ENCODE results near the gene ZFPM1. TPM values are rescaled to one million over a fixed set of nuclear protein-coding genes. Genes with fewer than 3 reads are reported as not detected.

Gene ZFPM1
- total RNA-seq, 2 donors from 2014 or later, result 10.9 to 11.4 TPM

- WGBS, 2 donors, result 96 to 100% methylated on average over 9 to 23 of the region's 24 CpGs
- Histone ChIP-seq H3K9me3 (no peaks in the 10 kb centered on the region), H3K36me3 (replicated peaks in 1 of 2; ENCODE audit: insufficient read depth in 1 of 2, low read depth in 2 of 2) (no peaks in the 10 kb centered on the region), H3K4me3 (no peak overlapping the region), H3K4me1 (peaks cover 55% of the 10 kb centered on the region), H3K27ac (no peak overlapping the region), H3K27me3 (no peaks in the 10 kb centered on the region)
- TF ChIP-seq, protein P1, sequence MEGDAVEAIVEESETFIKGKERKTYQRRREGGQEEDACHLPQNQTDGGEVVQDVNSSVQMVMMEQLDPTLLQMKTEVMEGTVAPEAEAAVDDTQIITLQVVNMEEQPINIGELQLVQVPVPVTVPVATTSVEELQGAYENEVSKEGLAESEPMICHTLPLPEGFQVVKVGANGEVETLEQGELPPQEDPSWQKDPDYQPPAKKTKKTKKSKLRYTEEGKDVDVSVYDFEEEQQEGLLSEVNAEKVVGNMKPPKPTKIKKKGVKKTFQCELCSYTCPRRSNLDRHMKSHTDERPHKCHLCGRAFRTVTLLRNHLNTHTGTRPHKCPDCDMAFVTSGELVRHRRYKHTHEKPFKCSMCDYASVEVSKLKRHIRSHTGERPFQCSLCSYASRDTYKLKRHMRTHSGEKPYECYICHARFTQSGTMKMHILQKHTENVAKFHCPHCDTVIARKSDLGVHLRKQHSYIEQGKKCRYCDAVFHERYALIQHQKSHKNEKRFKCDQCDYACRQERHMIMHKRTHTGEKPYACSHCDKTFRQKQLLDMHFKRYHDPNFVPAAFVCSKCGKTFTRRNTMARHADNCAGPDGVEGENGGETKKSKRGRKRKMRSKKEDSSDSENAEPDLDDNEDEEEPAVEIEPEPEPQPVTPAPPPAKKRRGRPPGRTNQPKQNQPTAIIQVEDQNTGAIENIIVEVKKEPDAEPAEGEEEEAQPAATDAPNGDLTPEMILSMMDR (IDR thresholded peaks at IDR 0.05), result no peak
- no peak for TF ChIP-seq POLR2A (IDR thresholded peaks at IDR 0.05)
- intact Hi-C loops (cut with DNase I), result no loop called here
- DNase-seq, result no peak
- no peak for ATAC-seq
Measured at GRCh38 chr16:88493879-88494278, 40.8 kb downstream of the ZFPM1 start.

- no peak for DNase-seq
- 89 to 94% methylated on average over 33 to 41 of the region's 43 CpGs for WGBS, 2 donors
Measured at GRCh38 chr16:88494335-88495154, 41.5 kb downstream of the ZFPM1 start.

GRCh38 chr16:88495268-88495772, 42.2 kb downstream of the ZFPM1 start:
- H3K27ac ChIP-seq, result no peak overlapping the region
- H3K4me3 ChIP-seq, result no peak overlapping the region
- peaks cover 56% of the 10 kb centered on the region for H3K4me1 ChIP-seq
- WGBS, 2 donors, result 96% methylated on average over 12 to 15 of the region's 15 CpGs
- TF ChIP-seq, protein P1 (IDR thresholded peaks at IDR 0.05), result no peak
- TF ChIP-seq POLR2A (IDR thresholded peaks at IDR 0.05), result no peak
- intact Hi-C loops (cut with DNase I), result no loop called here
- ATAC-seq (no peak), DNase-seq (no peak)
- H3K9me3 ChIP-seq, result no peaks in the 10 kb centered on the region
- H3K36me3 ChIP-seq (replicated peaks in 1 of 2; ENCODE audit: insufficient read depth in 1 of 2, low read depth in 2 of 2), result no peaks in the 10 kb centered on the region
- no peaks in the 10 kb centered on the region for H3K27me3 ChIP-seq

More at GRCh38 chr16:88494335-88495154, 41.5 kb downstream of the ZFPM1 start:
- Histone ChIP-seq H3K27me3 (no peaks in the 10 kb centered on the region), H3K4me3 (no peak overlapping the region), H3K36me3 (replicated peaks in 1 of 2; ENCODE audit: insufficient read depth in 1 of 2, low read depth in 2 of 2) (no peaks in the 10 kb centered on the region), H3K9me3 (no peaks in the 10 kb centered on the region), H3K4me1 (peaks cover 55% of the 10 kb centered on the region), H3K27ac (no peak overlapping the region)
- ATAC-seq, result no peak
- TF ChIP-seq, protein P1 (IDR thresholded peaks at IDR 0.05), result no peak
- TF ChIP-seq POLR2A (IDR thresholded peaks at IDR 0.05), result no peak
- intact Hi-C loops (cut with DNase I), result no loop called here

- Histone ChIP-seq H3K27me3 (no peaks in the 10 kb centered on the region), H3K9me3 (no peaks in the 10 kb centered on the region), H3K4me3 (no peak overlapping the region), H3K27ac (peak overlapping the region in 3 of 4 donors; percentile 12 to 91 (median 88)), H3K4me1 (peaks cover 58% of the 10 kb centered on the region), H3K36me3 (replicated peaks in 1 of 2; ENCODE audit: insufficient read depth in 1 of 2, low read depth in 2 of 2) (no peaks in the 10 kb centered on the region)
- DNase-seq (no peak), ATAC-seq (no peak)
- 46 to 77% methylated on average over 10 to 45 of the region's 46 CpGs for WGBS, 2 donors
- intact Hi-C loops (cut with DNase I), result no loop called here
- TF ChIP-seq POLR2A (IDR thresholded peaks at IDR 0.05), result no peak
- TF ChIP-seq, protein P1 (IDR thresholded peaks at IDR 0.05), result no peak
Measured at GRCh38 chr16:88497561-88498462, 44.7 kb downstream of the ZFPM1 start.

Measured in body of pancreas (tissue), 4 donors.